SU-DHL-6 (cell line): Measurements from ENCODE around the gene MBP.

Source experiments
- EZH2phosphoT487 ChIP-seq: fragments of 200-600 bp; sonication (generic), shearing (Covaris generic); conservative IDR thresholded peaks from 2 replicates; pipeline ENCODE4 v1.6.1; 2018; ENCODE audit warnings: mild to moderate bottlenecking, antibody characterized with exemption, low read length, moderate library complexity, mixed read lengths
- TF ChIP-seq, protein P1 (sequence below): fragments of 200-600 bp; sonication (generic); IDR thresholded peaks from one replicate; pipeline ENCODE4 v1.5.1; 2017; ENCODE audit warnings: antibody characterized with exemption, mild to moderate bottlenecking, low read length, moderate library complexity; ENCODE audit not compliant: insufficient read depth, poor library complexity, severe bottlenecking

DNA sequence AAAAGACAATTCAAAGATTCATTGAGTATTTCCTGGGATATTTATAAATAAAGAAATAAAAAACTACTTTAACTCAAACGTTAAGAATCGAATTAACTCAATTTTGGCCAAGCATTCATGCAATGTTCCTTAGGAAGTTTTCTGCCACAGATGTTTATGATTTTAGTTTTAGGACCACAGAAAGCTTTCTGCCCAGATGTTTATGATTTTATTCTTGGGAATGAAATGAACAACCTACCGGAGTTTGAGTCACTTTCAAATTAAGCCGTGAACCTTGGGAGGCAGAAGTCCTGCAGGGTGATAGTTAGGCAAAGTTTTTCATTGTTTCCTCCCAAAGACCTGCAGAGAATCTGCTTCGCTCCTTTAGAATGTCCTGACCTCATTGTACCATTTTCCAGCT, 34.7 kb upstream of the MBP start:
- TF ChIP-seq, protein P1, sequence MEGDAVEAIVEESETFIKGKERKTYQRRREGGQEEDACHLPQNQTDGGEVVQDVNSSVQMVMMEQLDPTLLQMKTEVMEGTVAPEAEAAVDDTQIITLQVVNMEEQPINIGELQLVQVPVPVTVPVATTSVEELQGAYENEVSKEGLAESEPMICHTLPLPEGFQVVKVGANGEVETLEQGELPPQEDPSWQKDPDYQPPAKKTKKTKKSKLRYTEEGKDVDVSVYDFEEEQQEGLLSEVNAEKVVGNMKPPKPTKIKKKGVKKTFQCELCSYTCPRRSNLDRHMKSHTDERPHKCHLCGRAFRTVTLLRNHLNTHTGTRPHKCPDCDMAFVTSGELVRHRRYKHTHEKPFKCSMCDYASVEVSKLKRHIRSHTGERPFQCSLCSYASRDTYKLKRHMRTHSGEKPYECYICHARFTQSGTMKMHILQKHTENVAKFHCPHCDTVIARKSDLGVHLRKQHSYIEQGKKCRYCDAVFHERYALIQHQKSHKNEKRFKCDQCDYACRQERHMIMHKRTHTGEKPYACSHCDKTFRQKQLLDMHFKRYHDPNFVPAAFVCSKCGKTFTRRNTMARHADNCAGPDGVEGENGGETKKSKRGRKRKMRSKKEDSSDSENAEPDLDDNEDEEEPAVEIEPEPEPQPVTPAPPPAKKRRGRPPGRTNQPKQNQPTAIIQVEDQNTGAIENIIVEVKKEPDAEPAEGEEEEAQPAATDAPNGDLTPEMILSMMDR, result no peak
- no peak for TF ChIP-seq EZH2phosphoT487
